Activated CD4-positive, alpha-beta memory T cell treated with anti-CD3 and anti-CD28 coated beads for 36 hours (primary cell): ENCODE data around the gene SUCNR1. TPM values are rescaled to one million over a fixed set of nuclear protein-coding genes. Genes with fewer than 3 reads are reported as not detected.
"Not testable (repeated sequence)": the region's sequence is repeated elsewhere in the genome, so short reads cannot be mapped to it uniquely, and the experiment has no call there.

Source experiments
- CTCF ChIA-PET: fragments of 350-600 bp; sonication (Branson Sonifier 250); formaldehyde crosslinking; loops from one replicate; lab custom pipeline; 2021; ENCODE audit warnings: antibody characterized with exemption, inconsistent platforms; lab: Charles Lee
- POLR2A ChIA-PET: fragments of 350-600 bp; sonication (Branson Sonifier 250); formaldehyde crosslinking; loops from one replicate; lab custom pipeline; 2021; ENCODE audit warnings: antibody characterized with exemption; lab: Charles Lee
- DNase-seq: peaks from one replicate; pipeline ENCODE4 v3.0.0-alpha.2; 2020
- H3K27ac Mint-ChIP-seq: one replicate; pipeline ENCODE4 v1.8.0; 2021; ENCODE audit warnings: mixed read lengths
- H3K27me3 Mint-ChIP-seq: one replicate; pipeline ENCODE4 v1.8.0; 2021; ENCODE audit warnings: mixed read lengths
- H3K36me3 Mint-ChIP-seq: one replicate; pipeline ENCODE4 v1.8.0; 2021; ENCODE audit warnings: mixed read lengths
- H3K4me1 Mint-ChIP-seq: one replicate; pipeline ENCODE4 v1.8.0; 2021; ENCODE audit warnings: low read depth, mixed read lengths
- H3K4me3 Mint-ChIP-seq: one replicate; pipeline ENCODE4 v1.8.0; 2021; ENCODE audit warnings: mild to moderate bottlenecking, mixed read lengths
- H3K9me3 Mint-ChIP-seq: one replicate; pipeline ENCODE4 v1.8.0; 2021; ENCODE audit warnings: mixed read lengths
- intact Hi-C: fragments of 100-400 bp; cut with micrococcal nuclease; formaldehyde crosslinking; loops from one replicate; pipeline ENCODE4 v1.15.1; 2023
- total RNA-seq, 2 experiments: library from RNA; stranded (reverse); gene quantifications; one replicate each; pipeline ENCODE4 v1.2.3, GENCODE V29; 2021

SUCNR1 gene
- total RNA-seq, 2 experiments from 2014 or later = not detected

DNA sequence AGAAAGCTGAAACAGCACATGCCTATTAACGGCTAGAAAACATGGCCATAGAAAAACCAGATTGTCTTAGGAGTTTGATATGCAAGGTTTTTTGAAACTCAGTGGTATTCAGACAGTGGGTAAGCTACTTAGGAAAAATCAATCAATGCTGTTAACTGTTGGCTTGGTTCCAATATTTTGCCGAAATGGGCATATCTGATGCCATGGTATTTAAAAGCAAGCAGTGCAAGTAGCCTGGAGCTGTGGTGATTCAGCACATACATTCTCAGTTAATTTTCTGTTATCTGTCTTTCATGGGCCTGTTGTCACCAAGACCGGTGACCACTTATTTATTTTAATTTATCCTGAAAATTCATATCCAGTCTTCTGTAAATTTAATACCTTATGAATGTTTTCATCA lies 17.3 kb upstream of the SUCNR1 start:
- CTCF ChIA-PET = interaction anchor here (0.7 kb wide), 1 partner anchor 17 kb away, joined by 3 read pairs; no protein-coding TSS in a partner anchor
- H3K4me3 Mint-ChIP-seq = no peak overlapping the region
- no peaks in the 10 kb centered on the region for H3K4me1 Mint-ChIP-seq
- no peaks in the 10 kb centered on the region for H3K9me3 Mint-ChIP-seq
- H3K27me3 Mint-ChIP-seq = peaks cover 6% of the 10 kb centered on the region
- DNase-seq = no peak
- H3K27ac Mint-ChIP-seq = no peak overlapping the region
- H3K36me3 Mint-ChIP-seq = peaks cover 2% of the 10 kb centered on the region
- POLR2A ChIA-PET = no interaction called here
- intact Hi-C loops = no loop called here

DNA sequence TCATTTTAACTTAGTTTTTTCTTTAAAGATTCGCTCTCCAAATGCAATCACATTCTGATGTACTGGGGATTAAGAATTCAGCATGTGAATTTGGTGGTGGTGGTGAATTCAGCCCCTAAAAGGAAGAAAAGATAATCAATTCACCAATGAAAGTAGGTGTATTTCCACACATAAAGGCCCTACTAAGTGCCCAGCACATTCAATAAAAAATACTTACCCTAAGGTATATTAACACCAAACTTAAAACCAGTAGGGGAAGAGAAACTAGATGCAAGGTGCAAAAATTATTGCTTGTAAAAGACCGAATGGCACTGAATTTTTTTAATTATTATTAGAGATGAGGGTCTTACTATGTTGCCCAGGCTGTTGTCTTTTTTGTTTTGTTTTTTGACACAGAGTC lies 16.8 kb upstream of the SUCNR1 start:
- Mint-ChIP-seq H3K4me1 (no peaks in the 10 kb centered on the region), H3K36me3 (no peaks in the 10 kb centered on the region), H3K27me3 (peaks cover 6% of the 10 kb centered on the region), H3K9me3 (no peaks in the 10 kb centered on the region), H3K27ac (no peak overlapping the region), H3K4me3 (no peak overlapping the region)
- intact Hi-C loops = no loop called here
- POLR2A ChIA-PET = no interaction called here
- DNase-seq = no peak
- CTCF ChIA-PET = no interaction called here

DNA sequence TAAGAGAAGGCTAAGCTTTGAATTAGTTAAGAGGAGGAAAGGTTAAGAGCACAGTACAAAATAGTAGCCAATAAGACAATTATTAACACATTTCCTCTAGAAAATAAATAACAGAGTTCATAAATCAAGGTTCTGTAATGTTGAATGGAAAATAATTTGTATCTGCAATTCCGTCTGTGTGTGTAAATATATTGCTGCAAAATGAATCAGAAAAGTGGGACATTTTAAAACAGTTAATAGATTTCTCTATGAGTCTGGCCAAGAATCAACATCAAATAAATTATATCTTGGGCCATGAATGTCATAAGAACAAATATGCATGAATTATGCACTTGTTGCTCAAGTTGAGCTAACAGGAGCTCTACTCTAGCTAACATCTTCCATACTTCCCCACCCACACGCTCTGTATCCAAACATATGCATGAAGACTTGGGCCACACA lies 14.2 kb upstream of the SUCNR1 start:
- H3K36me3 Mint-ChIP-seq = no peaks in the 10 kb centered on the region
- intact Hi-C loops = no loop called here
- no peak for DNase-seq
- H3K27ac Mint-ChIP-seq = no peak overlapping the region
- ChIA-PET CTCF (no interaction called here), POLR2A (no interaction called here)
- no peaks in the 10 kb centered on the region for H3K9me3 Mint-ChIP-seq
- no peak overlapping the region for H3K4me3 Mint-ChIP-seq
- H3K4me1 Mint-ChIP-seq = no peaks in the 10 kb centered on the region
- peaks cover 6% of the 10 kb centered on the region for H3K27me3 Mint-ChIP-seq

DNA sequence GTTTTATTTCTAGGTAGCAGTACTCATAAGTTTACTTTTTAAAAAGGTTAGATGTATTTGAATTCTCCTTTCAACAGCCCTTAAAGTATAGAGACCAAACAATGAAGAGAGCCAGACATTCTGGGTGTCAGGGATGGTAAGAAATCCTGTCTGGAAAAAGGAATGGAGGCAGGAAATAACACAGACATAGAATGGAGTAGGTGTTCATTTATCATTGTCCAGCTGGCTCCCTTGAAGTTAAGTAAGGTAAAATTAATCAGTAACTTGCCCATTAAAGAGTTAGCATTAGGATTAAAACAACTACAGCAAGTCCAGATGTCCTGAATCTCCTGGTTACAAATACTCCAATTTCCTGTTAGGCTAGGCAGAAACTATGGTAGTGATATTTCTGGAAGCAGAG lies 13.5 kb upstream of the SUCNR1 start:
- Mint-ChIP-seq H3K4me1 (no peaks in the 10 kb centered on the region), H3K36me3 (no peaks in the 10 kb centered on the region), H3K9me3 (no peaks in the 10 kb centered on the region), H3K27me3 (peaks cover 3% of the 10 kb centered on the region), H3K4me3 (no peak overlapping the region), H3K27ac (no peak overlapping the region)
- ChIA-PET POLR2A (no interaction called here), CTCF (no interaction called here)
- no peak for DNase-seq
- intact Hi-C loops = no loop called here

DNA sequence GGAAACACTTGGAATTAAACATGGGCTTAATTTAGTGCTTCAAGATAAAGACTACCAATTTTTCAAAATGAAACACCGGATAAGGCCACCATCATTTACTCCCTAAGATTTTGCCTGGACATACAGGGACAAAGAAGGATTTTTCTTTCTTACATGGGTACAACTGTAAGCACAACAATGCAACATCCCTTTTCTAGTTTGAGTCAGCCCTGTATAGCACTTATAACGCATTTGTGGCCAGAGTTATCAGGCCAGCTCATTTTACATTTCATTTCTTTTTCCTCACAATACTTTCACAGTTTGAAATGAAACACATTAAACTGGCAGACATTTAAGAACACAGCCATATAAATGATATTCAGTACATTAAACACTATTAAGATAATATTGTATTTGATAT lies 9.8 kb upstream of the SUCNR1 start:
- no peaks in the 10 kb centered on the region for H3K4me1 Mint-ChIP-seq
- H3K9me3 Mint-ChIP-seq = no peaks in the 10 kb centered on the region
- no peak overlapping the region for H3K4me3 Mint-ChIP-seq
- ChIA-PET CTCF (interaction anchor here (0.7 kb wide), 1 partner anchor 25 kb away, joined by 3 read pairs; no protein-coding TSS in a partner anchor), POLR2A (no interaction called here)
- DNase-seq = no peak
- H3K27me3 Mint-ChIP-seq = no peaks in the 10 kb centered on the region
- no peaks in the 10 kb centered on the region for H3K36me3 Mint-ChIP-seq
- H3K27ac Mint-ChIP-seq = no peak overlapping the region
- intact Hi-C loops = no loop called here

DNA sequence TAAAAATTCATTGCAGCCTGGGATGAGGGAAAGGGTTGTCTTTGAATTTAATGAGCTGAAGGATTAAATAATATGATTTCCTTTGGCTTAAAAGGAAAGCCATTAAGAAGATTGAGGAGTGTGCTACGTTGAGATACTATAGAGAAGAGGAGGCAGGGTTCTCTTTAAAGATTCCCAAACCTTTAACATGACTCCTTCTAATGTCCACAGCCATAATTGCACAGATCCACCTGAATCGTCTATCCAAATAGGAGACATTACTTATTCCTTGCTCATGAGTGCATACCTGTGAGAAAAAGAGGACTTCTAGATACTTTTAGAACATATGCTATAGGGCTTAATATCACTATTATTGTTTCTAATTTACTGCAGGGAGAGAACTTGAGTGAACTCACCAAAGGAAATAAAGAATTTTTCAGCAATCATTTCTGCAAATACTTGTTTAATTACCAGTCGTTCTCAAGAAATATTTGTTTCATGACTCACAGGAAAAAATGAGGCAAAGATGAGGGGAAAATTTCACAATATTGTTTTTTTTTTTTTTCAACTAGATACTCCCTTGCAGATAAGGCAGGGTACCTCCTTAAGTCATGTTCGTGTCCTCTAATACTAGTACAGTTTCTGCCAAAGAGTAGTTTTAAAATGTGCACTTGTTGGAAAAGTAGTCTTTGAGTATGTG lies 8.9 kb upstream of the SUCNR1 start:
- Mint-ChIP-seq H3K4me3 (no peak overlapping the region), H3K4me1 (no peaks in the 10 kb centered on the region), H3K9me3 (no peaks in the 10 kb centered on the region), H3K36me3 (no peaks in the 10 kb centered on the region), H3K27ac (no peak overlapping the region), H3K27me3 (no peaks in the 10 kb centered on the region)
- CTCF ChIA-PET = no interaction called here
- intact Hi-C loops = no loop called here
- POLR2A ChIA-PET = no interaction called here
- no peak for DNase-seq

DNA sequence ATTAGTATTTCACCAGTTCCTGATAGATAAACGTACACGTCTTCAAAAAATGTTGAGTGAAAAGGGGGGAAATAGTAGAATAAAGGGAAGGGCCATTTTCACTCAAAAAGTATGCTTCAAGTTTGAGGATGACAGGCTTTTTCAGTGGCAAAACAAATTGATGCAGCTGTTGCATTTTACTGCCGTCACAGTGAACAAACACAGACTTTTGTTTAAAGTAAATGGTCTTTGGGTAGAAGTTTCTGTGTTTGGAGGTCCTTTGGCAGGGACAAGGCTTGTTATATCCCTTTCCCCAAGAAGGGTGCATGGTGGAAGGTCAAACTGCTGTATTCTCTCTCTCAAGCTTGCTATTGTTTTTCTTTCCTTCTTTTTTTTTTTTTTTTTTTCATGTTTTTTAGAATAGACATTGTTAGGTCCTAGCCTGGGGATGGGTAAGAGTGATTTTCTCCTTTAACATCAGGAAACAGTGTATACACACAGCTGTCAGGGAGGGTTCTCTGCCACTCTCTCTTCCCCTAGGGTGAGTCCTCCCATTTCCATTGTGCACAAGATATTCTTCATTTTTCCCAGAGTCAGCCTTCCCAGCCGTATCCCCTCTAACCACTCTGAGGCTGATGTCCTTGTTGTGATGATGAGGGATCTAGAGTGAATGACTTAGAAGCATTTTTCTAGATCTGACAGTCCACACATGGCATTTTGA lies 6.6 kb upstream of the SUCNR1 start:
- Mint-ChIP-seq H3K9me3 (no peaks in the 10 kb centered on the region), H3K27ac (no peak overlapping the region), H3K4me3 (no peak overlapping the region), H3K4me1 (peaks cover 4% of the 10 kb centered on the region), H3K27me3 (no peaks in the 10 kb centered on the region), H3K36me3 (no peaks in the 10 kb centered on the region)
- POLR2A ChIA-PET = no interaction called here
- CTCF ChIA-PET = no interaction called here
- no peak for DNase-seq
- intact Hi-C loops = no loop called here

DNA sequence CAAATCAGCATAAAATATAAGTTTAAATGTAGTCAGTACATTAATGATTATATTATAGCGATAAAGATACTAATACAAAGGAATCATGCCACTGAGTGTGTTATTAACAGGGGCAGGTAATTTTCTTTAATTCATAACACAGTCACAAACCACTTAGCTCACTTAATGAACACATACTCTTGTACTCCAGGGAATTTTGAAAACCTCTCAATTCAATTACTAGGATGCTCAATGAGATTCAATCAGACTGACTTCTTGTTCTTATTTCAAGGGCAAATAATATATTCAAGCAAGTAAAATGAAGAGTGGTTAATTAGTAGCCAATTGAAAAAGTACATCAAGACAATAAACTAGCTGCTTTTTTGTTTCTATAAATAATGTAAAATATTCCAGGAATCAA lies 5.8 kb upstream of the SUCNR1 start:
- ChIA-PET CTCF (no interaction called here), POLR2A (no interaction called here)
- no peak overlapping the region for H3K27ac Mint-ChIP-seq
- H3K36me3 Mint-ChIP-seq = no peaks in the 10 kb centered on the region
- no peak for DNase-seq
- peaks cover 4% of the 10 kb centered on the region for H3K4me1 Mint-ChIP-seq
- H3K27me3 Mint-ChIP-seq = no peaks in the 10 kb centered on the region
- H3K4me3 Mint-ChIP-seq = no peak overlapping the region
- intact Hi-C loops = no loop called here
- H3K9me3 Mint-ChIP-seq = no peaks in the 10 kb centered on the region

DNA sequence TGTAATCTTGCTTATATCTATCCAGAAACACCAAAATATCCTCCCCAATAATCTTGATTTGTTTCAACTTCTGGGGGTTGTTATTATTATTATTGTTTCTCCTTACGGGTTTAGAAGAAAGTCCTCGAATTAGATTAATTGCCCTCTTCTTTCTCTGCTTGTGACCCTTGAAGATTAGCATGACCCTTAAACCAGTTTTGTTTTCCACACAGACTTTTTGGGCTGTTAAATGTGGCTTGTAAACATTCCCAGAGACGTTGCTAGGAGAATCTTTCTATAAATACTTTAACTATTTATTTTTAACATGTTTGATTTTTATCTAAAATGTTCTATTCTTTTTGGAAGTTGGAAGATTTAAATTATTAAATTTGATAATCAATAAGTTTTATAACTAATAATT lies 4.3 kb upstream of the SUCNR1 start:
- Mint-ChIP-seq H3K27ac (no peak overlapping the region), H3K36me3 (no peaks in the 10 kb centered on the region), H3K4me3 (no peak overlapping the region), H3K9me3 (no peaks in the 10 kb centered on the region), H3K27me3 (no peaks in the 10 kb centered on the region), H3K4me1 (peaks cover 4% of the 10 kb centered on the region)
- ChIA-PET POLR2A (no interaction called here), CTCF (no interaction called here)
- intact Hi-C loops = no loop called here
- no peak for DNase-seq

DNA sequence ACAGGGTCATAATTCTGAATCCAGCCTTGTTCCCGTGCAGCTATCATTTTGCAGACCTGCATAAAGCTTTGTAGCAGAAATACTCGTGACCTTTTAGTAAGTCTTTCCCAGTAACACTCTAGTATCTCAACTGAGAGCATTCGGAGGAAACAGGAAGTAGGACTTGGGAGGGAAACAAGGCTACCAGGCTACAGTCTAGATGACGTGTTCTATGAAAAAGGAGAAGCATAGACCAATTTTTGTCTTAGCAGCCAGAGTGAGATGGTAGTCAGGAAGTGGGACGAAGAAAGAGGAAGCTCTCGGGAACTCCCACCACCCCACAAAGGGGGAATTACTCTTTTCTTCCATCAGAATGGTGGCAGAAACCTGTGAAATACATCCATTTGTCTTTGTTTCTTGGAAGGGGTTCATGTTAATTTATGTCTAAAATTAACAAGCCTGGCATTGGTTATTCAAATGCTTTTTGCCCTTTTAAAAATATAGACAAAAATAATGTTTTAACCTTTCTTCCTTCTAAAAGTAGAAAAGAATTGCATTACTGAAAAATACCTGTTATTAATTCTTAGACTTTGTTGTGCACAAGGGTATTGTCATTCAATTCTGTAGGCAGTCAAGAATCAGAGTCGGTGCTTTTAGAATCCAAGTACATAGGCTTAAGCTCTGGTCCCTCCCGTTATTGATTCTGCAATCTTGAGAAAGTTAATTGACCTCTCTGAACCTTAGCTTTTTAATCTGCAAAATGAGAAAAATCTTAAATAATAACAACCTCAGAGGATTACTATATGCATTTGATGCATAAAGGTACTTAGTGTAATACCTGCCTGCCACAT lies 1.6 kb upstream of the SUCNR1 start:
- Mint-ChIP-seq H3K4me3 (no peak overlapping the region), H3K9me3 (no peaks in the 10 kb centered on the region), H3K27ac (no peak overlapping the region)

DNA sequence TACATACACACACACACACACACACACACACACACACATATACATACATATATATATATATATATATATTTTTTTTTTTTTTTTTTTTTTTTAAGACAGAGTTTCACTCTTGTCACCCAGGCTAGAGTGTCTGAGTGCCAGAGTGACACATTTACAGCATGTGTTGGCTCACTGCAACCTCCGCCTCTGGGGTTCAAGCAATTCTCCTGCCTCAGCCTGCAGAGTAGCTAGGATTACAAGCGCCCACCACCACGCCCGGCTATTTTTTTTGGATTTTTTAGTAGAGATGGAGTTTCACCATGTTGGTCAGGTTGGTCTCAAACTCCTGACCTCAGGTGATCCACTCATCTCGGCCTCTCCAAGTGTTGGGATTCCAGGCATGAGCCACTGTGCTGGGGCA lies 636 bp downstream of the SUCNR1 start:
- H3K36me3 Mint-ChIP-seq, H3K27ac Mint-ChIP-seq, H3K27me3 Mint-ChIP-seq, H3K4me3 Mint-ChIP-seq, CTCF ChIA-PET, DNase-seq, POLR2A ChIA-PET, H3K9me3 Mint-ChIP-seq, intact Hi-C loops, H3K4me1 Mint-ChIP-seq: not testable (repeated sequence)

More for the DNA sequence above, 1.6 kb upstream of the SUCNR1 start:
- DNase-seq = no peak
- no peaks in the 10 kb centered on the region for H3K36me3 Mint-ChIP-seq
- H3K4me1 Mint-ChIP-seq = peaks cover 4% of the 10 kb centered on the region
- ChIA-PET CTCF (no interaction called here), POLR2A (no interaction called here)
- intact Hi-C loops = no loop called here
- no peaks in the 10 kb centered on the region for H3K27me3 Mint-ChIP-seq

DNA sequence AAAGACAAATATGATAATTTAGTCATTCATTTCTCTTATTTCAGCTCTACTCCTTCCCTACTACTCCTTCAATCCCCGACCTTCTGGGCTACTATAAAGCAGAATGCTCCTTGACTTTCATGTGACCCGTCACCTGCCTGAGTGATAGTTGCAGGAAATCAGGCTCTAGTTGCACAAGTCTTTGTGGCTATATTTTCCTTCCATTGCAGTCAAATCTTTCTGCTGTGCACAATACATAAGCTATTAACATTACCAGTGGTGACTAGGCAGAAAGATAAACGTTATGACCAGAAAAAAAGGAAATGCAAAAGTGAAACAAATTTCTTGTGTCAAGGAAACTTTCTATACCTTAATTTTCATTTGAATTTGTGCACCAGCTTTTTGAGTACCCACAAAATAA lies 2.3 kb downstream of the SUCNR1 start:
- CTCF ChIA-PET = interaction anchor here (1.3 kb wide), 1 partner anchor 37 kb away, joined by 3 read pairs; no protein-coding TSS in a partner anchor
- intact Hi-C loops = no loop called here
- DNase-seq = no peak
- Mint-ChIP-seq H3K4me1 (peaks cover 8% of the 10 kb centered on the region), H3K9me3 (no peaks in the 10 kb centered on the region), H3K27ac (no peak overlapping the region), H3K27me3 (no peaks in the 10 kb centered on the region), H3K4me3 (no peak overlapping the region), H3K36me3 (no peaks in the 10 kb centered on the region)
- POLR2A ChIA-PET = no interaction called here
